Stimulated activated CD8-positive, alpha-beta memory T cell treated with anti-CD3 and anti-CD28 coated beads, Interleukin-15, amount 100 ng/mL, for 4 hours (primary cell): ENCODE results near the gene VAV2.

Experiments used
- DNase-seq, 2 donors: peaks; one replicate each; pipeline ENCODE4 v3.0.0-alpha.2; 2020; ENCODE audit warnings: low read depth in 2 of 2

The VAV2 gene, protein sequence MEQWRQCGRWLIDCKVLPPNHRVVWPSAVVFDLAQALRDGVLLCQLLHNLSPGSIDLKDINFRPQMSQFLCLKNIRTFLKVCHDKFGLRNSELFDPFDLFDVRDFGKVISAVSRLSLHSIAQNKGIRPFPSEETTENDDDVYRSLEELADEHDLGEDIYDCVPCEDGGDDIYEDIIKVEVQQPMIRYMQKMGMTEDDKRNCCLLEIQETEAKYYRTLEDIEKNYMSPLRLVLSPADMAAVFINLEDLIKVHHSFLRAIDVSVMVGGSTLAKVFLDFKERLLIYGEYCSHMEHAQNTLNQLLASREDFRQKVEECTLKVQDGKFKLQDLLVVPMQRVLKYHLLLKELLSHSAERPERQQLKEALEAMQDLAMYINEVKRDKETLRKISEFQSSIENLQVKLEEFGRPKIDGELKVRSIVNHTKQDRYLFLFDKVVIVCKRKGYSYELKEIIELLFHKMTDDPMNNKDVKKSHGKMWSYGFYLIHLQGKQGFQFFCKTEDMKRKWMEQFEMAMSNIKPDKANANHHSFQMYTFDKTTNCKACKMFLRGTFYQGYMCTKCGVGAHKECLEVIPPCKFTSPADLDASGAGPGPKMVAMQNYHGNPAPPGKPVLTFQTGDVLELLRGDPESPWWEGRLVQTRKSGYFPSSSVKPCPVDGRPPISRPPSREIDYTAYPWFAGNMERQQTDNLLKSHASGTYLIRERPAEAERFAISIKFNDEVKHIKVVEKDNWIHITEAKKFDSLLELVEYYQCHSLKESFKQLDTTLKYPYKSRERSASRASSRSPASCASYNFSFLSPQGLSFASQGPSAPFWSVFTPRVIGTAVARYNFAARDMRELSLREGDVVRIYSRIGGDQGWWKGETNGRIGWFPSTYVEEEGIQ

DNA sequence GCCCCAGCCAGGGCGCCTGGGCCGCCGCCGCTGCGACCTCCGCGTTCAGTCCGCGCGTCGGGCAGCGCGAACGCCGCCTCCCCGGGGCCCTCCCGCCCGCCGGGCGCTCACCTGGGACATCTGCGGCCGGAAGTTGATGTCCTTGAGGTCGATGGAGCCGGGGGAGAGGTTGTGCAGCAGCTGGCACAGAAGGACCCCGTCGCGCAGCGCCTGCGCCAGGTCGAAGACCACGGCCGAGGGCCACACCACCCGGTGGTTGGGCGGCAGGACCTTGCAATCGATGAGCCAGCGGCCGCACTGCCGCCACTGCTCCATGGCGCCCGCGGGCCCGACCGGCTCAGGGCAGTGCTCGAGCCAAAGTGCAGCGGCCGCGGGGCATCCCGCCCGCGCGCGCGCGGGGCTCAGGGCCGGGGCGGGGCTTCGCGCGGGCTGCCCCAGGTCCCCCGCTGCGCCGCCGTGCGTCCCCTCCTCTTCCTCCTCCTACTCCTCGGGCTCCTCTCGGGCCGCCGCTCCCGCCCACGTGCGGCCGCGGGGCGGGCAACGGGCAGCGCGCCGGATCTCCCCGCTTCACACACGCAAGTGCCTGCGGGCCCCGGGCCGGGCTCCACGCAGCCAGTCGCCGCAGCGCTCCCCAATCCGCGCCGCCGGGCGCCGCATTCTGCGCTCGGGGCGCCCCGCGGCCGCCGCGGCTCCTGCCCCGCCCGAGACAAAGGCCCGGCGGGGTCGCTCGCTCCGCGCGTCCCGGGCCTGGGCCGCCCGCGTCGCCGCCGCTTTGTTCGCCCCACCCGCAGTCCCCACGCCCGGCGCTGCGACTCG lies at the start of gene VAV2:
Gene VAV2, minus strand, starts transcription at position 361 of the 816 bp plus-strand sequence. Its CDS starts 46 bp downstream, at position 315.
- no peak for DNase-seq

DNA sequence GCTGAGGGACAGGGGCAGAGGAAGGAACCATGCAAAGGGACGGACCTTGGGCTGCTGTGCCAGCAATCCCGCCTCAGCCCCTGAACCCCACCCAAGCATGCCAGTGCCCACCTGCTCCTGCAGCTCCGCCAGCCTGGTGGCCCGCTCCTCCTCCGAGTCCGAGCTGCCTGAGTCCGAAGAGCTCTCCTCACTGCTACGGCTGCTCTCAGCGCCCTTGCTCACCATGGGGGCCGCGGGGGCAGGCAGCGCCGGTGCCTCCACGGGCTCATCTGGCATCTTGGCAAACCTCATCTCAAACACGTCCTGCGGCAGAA lies 49.5 kb upstream of the VAV2 start:
- no peak for DNase-seq

DNA sequence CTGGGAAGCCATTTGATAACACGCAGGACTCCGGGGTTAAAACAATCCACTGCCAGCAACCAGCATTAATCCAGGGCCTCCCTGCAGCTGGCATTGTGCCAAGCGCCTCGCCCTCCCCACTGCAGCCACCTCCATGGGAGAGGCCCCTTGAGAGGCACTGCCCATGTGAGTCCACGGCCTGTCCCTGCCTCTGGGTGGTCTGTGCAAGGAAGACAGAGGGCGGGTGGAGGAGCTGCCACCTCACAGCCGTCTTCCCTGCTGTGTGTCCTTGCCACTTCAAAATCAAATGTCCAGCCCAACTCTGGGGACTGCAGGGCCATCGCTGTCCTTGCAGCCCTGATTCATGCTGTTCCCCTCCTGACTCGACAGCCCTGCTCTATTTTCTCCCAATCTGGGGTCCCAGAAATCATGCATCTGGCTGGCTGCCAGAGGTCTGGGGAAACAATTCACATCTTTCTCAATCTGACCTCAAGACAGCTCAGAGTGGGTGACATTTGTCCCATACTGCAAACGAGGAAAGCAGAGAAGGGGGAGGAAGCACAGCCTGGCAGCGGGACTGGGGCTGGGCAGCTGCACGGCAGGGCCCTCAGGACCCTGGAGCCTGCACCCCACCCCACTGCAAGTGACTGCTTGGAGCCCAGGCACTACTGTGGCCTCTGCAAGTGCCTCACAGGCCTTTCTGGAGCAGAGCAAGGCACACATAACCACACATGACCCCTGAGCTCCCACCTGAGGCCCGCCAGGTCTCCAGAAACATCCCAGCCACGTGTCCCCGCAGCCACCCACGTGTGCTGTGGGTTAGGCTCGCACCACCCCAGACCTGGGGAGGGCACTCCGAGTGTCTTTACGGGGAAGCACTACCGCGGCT lies 48.9 kb upstream of the VAV2 start:
- no peak for DNase-seq

DNA sequence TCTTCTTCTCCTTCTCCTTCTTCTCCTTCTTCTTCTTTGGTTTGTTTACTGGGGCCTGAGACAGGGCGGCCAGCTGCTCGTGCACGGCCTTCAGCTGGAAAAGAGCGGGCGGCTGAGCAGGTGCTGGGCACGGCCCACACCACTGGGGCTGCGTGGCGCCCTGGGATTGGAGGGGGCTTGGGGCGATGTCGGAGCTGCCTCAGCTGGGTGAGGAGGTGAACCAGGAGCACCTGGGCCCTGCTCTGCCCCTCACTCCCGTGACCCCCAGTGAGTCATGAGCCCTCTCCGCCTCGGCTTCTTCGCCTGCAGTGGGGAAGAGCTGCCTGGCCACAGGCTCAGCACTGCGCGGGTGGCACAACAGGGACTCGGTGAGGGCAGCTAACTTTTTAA lies 48.0 kb upstream of the VAV2 start:
- no peak for DNase-seq

DNA sequence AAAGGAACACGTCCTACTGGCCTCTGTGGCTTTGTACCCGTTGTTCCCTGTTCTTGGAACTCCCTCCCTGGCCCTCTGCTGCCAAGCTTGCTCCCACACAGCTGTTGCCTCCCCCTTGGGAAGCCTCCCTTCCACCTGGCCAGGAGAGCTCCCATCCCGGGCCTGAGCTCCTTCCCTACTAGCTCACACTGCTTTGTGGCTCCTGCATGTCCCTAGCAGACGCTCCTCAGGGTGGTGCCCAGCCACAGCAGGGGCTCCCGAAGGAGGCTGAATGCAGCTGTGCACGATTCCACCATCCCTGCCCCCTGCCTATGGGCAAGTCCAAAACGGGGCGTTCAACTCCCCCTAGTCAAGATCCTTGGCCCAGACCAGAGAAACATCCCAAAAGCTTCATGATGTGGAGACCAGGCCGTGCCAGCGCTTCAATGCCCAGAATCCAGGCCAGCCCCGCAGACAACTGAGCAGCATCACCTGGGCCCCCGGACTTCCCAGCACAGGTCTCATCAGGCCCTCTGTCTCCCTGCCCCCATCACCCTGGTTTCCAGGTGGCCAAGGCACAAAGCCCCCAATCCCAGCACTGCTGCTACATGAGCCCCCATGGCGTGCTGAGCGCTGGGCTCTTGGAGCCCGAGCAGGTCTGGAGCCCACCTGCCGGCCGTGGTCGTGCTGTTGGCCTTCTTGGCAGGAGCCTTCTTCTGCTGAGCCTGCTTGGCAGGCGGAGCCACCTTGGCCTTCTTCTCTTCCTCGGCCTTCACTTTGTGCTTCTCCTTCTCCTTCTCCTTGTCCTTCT lies 47.5 kb upstream of the VAV2 start:
- DNase-seq: no peak

DNA sequence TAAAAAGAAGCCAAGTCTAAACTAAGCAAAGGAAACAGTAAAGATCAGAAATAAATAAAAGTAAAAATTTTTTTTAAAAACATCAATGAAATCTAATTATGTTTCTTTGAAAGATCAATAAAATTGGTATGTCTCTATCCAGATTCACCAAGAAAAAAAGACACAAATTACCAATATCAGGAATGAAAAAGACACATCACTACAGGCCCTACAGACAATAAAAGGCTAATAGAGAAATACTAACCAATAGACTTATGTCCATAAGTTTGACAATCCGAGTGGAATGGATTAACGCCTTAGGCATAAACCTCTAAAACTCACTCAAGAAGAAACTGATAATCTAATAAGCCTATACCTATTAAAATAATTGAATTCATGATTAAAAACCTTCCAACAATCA lies 45.5 kb upstream of the VAV2 start:
- no peak for DNase-seq

DNA sequence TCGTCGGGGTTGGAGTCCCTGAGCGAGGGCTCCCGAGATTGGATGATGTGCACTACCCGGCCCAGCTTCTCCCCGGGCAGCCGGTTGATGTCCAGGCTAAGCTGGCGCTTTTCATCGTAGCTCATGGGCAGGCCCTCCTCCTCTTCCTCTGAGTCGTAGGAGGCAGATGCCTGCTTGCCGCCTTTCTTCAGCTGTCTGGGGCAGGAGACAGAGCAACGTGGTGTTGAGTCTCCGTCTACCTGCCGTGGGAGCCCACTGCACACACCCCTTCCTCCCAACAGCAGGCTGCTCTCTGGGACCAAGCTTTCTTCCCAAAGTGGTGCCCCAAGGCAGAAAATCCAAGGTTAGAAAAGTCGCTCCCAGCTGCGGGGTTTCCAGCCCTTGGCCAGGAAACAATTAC lies 44.0 kb upstream of the VAV2 start:
- no peak for DNase-seq

DNA sequence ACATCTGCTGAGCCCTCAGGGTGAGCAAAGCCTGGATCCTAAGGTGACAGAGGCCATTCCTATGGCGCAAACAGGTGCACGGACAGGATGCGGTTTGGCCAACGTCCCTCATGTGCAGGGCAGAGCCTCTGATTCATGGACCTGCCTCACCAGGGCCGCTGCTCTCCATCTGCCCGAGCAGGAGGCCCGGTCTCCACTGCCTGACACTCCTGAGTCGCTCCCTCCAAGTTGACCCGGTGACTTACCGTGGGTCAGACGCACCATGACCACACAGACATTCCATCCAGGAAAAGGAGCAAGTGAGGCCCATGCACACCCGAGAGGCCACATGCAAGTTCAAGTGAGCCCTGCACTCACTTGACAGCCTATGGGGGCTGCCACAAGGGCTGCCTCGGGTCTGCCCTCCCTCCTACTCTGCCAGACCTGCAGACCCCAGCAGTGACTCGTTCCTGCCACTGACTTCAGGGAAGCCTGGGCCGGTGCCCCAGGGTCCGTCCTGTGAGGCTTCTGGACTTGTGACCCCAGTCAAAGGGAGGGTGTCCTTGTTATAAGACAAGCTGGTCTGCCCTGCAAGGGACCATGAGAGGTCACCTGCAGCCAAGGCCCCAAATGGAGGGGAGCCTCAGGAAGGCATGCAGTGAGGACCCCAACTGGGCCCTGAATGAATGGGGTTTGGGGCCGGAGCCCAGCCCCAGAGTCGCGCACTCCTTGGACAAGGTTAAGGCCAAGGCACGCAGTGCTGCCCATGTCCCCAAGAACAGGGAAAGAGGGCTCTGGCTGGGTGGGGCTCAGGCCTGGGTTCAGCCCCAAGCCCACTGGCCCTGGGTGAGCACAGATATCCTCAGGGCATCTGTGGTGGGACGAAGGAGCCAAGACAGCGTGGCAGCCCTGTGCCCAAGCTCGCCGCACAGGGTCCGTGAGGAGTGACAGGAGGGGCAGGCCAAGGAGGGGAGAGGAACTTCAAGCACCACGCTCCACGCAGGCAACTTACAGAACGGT lies 43.2 kb upstream of the VAV2 start:
- DNase-seq: no peak

DNA sequence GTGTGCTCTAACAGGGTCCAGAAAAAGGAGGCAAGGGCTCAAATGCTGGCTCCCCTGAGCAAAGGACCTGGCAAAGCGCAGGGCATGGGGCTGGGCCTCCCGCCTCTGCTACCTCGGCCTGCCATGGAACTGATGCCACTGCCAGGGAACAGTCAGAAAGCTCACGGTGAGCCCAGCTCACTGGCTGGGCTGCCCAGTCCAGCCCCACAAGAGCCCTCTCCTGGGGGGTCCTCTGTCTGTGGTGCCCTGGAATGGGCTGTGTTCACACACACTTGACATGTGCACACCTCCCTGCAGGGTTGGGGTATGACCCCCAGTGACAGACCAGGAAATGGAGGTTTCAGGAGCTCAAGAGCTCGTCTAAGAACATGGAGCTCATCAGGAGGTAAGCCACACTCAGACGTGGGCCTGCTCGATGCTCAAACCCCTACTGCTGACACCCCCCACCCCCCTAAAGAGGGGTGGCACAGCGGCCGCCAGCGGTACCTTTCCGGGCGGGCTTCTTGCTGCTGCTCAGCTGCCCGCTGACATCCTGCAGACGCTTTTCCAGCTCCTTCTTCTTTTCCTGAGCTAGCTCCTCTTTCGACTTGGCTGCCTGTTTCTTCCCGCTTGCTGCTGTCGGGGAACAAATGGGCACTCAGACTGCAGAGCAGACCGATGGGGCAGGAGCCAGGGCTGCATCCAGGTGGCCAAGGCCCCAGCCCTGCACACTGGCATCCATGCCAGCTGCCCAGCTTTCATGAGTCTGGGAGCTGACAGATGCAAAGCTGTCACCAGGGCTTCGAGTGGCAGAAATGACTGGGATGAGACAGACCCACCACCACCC lies 42.3 kb upstream of the VAV2 start:
- no peak for DNase-seq

DNA sequence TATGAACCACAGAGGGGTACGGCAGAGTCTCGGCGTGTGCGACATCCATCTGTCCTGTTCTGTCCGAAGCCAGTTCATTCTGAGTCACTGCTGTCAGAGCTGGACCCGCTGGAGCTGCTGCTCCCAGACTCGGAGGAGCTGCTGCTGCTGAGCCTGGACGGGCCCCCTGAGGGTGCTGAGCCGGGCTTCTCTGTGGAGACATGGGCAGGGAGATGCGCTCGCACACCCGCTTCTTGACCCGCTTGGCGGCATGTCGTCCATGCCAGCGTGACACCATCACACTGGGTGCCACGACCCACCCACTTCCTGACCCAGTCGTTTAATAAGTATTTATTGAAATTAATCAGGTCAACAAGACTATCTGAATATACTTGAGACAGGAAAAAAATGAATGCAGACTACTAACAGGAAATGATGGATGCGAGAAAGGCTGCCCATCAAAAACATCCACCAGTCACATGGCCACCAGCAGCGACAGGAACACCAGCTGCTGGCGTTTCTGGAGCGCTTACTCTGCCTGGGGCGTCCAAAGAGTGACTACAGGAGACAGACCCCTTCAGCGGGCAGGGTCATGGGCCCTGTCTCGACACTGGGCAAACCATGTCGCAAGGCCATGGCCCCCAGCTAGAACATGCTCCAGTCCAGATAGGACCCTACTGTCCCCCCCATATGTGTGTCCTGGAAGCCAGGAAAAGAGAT lies 41.5 kb upstream of the VAV2 start:
- no peak for DNase-seq

DNA sequence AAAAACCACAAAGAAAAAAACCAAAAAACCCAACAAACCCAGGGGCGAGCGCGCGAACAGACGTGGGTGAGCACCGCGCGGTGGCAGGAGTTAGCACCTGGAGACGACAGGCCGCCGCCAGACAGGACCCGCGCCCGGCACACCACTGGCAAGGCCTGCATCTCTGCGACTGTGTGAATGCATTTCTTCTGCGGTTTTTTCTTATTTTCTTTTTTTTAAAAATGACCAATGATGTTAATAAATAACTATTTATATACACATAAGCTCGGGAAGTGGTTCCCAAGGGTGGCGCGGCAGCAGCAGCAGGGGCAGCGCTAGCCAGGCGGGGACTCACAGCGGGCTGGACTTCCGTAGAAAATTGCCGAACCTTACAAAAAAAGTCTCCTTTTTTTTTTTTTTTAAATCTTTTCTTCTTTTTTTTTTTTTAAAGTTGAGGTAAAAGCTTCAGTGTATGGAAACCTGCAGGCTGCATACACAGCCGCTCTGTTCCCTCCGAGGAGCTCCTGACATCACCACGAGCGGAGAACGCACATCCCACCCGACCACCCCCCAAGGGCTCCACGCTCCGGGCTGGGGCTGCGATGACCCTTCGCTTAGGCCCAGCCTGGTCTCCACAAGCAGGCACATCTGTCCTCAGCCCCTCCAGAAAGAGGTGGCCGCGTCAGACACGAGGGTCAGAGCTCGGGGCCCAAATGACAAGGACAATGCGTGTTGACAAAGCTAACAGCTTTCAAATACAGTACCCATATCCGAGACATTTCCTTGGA lies 40.5 kb upstream of the VAV2 start:
- DNase-seq: no peak

DNA sequence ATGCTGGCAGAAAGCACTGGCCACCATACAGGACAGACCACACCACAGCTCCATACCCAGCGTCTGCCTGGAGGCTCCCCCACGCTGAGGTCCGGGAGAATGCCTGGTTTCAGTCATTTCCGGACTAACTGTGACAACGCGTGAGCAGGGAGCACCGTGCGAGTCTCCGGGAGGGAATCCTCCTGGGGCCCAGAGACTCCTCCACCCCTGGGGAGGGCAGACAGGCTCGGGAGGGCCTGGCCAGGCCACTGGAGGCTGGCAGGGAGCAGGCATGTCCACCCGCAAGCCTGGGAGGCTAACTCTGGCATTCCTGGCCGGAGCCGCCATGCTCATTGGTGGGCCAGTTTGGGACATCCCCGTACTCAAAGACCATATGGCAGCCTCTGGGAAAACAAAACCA lies 39.7 kb upstream of the VAV2 start:
- no peak for DNase-seq

DNA sequence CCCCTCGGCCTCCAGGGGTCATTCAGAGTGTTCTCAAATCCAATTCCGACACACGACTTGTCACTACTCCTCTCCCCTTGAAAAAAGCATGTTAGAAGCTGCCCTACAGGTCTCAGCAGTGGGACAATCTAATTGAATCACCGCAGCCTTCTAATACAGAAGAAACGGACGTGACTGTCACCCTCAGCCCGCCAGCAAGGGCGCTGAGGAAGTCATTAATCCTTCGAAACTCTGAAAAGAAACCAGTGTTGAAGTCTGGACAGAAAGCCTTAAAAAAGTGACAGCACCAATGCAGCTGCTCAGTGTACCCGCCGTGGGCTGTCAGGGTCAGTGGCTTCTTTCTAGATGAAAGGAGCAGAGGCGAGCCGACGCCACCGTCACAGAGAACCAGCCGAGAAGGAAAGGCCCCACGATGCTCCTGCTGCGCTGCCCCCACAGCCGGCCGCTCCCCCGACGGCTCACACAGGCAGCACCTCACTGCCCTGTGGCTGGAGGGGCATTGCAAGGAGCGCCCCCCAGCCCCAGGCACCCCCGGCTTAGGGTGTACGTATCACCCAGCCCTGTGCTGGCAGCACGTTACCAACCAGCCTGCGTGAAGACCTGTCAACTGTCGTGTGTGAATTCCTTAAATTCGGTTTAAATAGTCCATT lies 38.8 kb upstream of the VAV2 start:
- DNase-seq: no peak

DNA sequence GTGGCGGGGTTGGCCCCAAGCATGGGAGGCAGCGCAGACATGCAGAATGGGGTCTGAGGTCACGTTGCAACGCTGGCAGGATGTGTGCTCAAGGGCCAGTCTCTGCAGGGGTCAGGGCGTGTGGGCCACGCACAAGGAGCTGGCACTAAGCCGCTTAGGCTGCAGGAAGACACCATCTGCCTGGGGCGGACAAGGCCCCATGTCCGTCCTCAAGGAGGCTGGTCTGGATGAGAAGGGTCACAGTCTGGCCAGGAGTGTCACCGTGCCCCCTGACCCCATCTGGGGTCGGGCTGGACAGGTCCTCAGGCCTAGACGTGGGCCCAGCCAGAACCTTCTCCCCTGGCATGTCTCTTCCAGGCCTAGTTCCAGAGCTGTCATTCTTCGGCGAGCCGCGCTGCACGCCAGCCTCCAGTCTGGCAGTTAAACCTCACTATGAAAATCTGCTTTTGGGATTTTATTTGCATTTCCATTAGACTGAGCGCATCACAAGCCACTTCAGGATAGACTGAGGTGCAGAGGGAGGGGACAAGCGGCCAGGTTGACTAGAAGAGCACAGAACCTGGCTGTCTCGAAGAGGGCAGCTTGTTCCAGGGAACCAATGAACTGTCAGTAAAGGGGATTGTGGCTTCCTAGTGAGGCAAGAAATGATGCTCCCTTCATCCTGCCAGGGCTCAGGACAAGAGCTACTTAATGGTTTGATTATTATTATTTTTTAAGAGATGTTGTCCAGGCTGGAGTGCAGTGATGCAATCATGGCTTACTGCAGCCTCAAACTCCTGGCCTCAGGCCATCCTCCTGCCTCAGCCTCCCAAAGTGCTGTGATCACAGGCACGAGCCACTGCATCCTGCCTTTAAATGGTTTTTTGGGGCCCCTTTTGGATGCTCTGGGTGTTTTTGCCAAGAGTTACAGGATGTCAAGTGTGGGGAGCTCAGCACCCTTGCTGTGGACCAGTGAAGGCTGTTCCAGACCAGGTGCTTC lies 37.4 kb upstream of the VAV2 start:
- DNase-seq: no peak

DNA sequence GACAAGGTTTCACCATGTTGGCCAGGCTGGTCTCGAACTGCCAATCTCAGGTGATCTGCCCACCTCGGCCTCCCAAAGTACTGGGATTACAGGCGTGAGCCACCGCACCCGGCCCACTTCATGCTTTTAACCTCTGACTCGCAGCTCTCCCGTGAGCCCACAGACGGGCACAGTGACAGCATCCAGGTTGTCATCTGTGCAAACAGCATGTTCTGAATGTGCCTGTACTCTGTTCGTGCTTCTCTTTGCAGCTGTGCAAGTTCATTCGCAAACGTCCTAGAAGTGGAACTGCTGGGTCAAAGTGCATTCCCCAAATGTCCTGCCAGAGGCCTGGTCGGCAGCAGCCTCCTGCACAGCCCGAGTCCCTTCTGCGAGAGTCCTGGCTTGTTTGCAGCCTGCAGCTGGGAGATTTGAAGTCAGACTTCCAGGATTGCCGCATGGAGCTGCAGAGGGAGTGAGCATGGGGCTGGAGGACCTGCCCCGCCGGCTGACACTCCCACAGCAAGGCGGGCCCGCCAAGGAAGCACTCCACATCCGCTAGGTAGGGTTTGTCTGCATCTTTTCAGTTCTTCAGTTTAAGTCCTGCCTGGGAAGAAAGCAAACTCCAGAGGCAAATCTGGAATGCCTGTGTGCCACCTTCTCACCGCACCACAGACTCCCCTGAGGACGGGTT lies 36.6 kb upstream of the VAV2 start:
- DNase-seq: no peak
